Neuronal stem cell (in vitro differentiated cells): ENCODE measurements around the gene SLC9A6.

ENCODE experiments used
- DNase-seq: peaks from one replicate; pipeline ENCODE4 v3.0.0-alpha.2; 2013; ENCODE audit warnings: low spot score
- H2AFZ ChIP-seq: one replicate; pipeline ENCODE4 v1.6.1; 2013; ENCODE audit warnings: mild to moderate bottlenecking, low read length, inconsistent platforms
- H2AK5ac ChIP-seq: 2 replicates; pipeline ENCODE4 v1.6.1; 2013; ENCODE audit warnings: low read depth, mild to moderate bottlenecking, inconsistent platforms, low read length, moderate library complexity, mixed read lengths
- H2BK120ac ChIP-seq: 2 replicates; pipeline ENCODE4 v1.6.1; 2013; ENCODE audit warnings: low read depth, mild to moderate bottlenecking, inconsistent platforms, low read length, moderate library complexity, mixed read lengths
- H2BK12ac ChIP-seq: one replicate; pipeline ENCODE4 v1.6.1; 2013; ENCODE audit warnings: low read length, inconsistent platforms
- H2BK15ac ChIP-seq: 2 replicates; pipeline ENCODE4 v1.6.1; 2013; ENCODE audit warnings: mild to moderate bottlenecking, low read length, inconsistent platforms, mixed read lengths
- H2BK5ac ChIP-seq: one replicate; pipeline ENCODE4 v1.6.1; 2013; ENCODE audit warnings: inconsistent platforms, mild to moderate bottlenecking, low read length, moderate library complexity
- H3K14ac ChIP-seq: one replicate; pipeline ENCODE4 v1.6.1; 2013; ENCODE audit warnings: low read length, inconsistent platforms
- H3K18ac ChIP-seq: 2 replicates; pipeline ENCODE4 v1.6.1; 2013; ENCODE audit warnings: low read length, inconsistent platforms
- H3K23ac ChIP-seq: 2 replicates; pipeline ENCODE4 v1.6.1; 2013; ENCODE audit warnings: low read depth, mild to moderate bottlenecking, mixed read lengths, low read length, inconsistent platforms; ENCODE audit not compliant: poor library complexity
- H3K27ac ChIP-seq: replicated peaks from 3 replicates; pipeline ENCODE4 v1.5.1; 2013; ENCODE audit warnings: low read length, inconsistent platforms
- H3K27me3 ChIP-seq, 3 experiments: 2 replicates each; pipeline ENCODE4 v1.6.1; 2013; ENCODE audit warnings: low read length in 3 of 3, mild to moderate bottlenecking in 2 of 3, inconsistent platforms in 1 of 3, low read depth in 1 of 3, mixed read lengths in 1 of 3, moderate library complexity in 1 of 3; ENCODE audit not compliant: control insufficient read depth in 3 of 3, insufficient read depth in 3 of 3
- H3K36me3 ChIP-seq, 2 donors: replicated peaks in 1 of 2; 2 replicates each; pipeline ENCODE4 v1.6.1; 2013; ENCODE audit warnings: low read length in 2 of 2; ENCODE audit not compliant: control insufficient read depth in 2 of 2, insufficient read depth in 2 of 2
- H3K4ac ChIP-seq: 2 replicates; pipeline ENCODE4 v1.6.1; 2013; ENCODE audit warnings: inconsistent platforms, mild to moderate bottlenecking, low read length, moderate library complexity
- H3K4me1 ChIP-seq, 2 donors: 1 replicate in 1 of 2; 2 replicates in 1 of 2; pipeline ENCODE4 v1.6.1; 2013; ENCODE audit warnings: low read length in 2 of 2, low read depth in 1 of 2; ENCODE audit not compliant: control insufficient read depth in 2 of 2, insufficient read depth in 1 of 2
- H3K4me2 ChIP-seq: one replicate; pipeline ENCODE4 v1.6.1; 2013; ENCODE audit warnings: mild to moderate bottlenecking, low read length, inconsistent platforms; ENCODE audit not compliant: insufficient read depth, poor library complexity, severe bottlenecking
- H3K4me3 ChIP-seq, 2 donors: 2 replicates each; pipeline ENCODE4 v1.5.1; 2013; ENCODE audit warnings: low read length in 2 of 2, mild to moderate bottlenecking in 2 of 2, inconsistent platforms in 1 of 2, moderate library complexity in 1 of 2
- H3K79me1 ChIP-seq: one replicate; pipeline ENCODE4 v1.6.1; 2013; ENCODE audit warnings: low read depth, mild to moderate bottlenecking, inconsistent platforms, low read length, moderate library complexity
- H3K9ac ChIP-seq: one replicate; pipeline ENCODE4 v1.6.1; 2013; ENCODE audit warnings: mild to moderate bottlenecking, low read depth, low read length, inconsistent platforms; ENCODE audit not compliant: poor library complexity
- H3K9me3 ChIP-seq, 2 donors: replicated peaks in 1 of 2; 2 replicates each; pipeline versions ENCODE3 to v1.6.1; 2013; ENCODE audit warnings: low read length in 2 of 2, mild to moderate bottlenecking in 2 of 2, inconsistent platforms in 1 of 2, low read depth in 1 of 2, mixed read lengths in 1 of 2, moderate library complexity in 1 of 2; ENCODE audit not compliant: control insufficient read depth in 2 of 2, insufficient read depth in 1 of 2
- H4K8ac ChIP-seq: one replicate; pipeline ENCODE4 v1.6.1; 2013; ENCODE audit warnings: low read depth, mild to moderate bottlenecking, inconsistent platforms, low read length, moderate library complexity
- H4K91ac ChIP-seq: one replicate; pipeline ENCODE4 v1.6.1; 2013; ENCODE audit warnings: low read length, low read depth, mild to moderate bottlenecking, inconsistent platforms; ENCODE audit not compliant: poor library complexity
- WGBS, 2 donors: extraction: QIAGEN DNeasy Blood & Tissue Kit; methylation state at CpG; one replicate each; pipeline ENCODE4 v1.1.7; 2013; ENCODE audit warnings: missing lambda C conversion rate in 2 of 2, mixed read lengths in 1 of 2; ENCODE audit not compliant: insufficient read length in 2 of 2, insufficient replicate concordance in 1 of 2; ENCODE audit errors: extremely low coverage in 2 of 2; 5-methylcytosine and 5-hydroxymethylcytosine counted together

Gene SLC9A6

DNA sequence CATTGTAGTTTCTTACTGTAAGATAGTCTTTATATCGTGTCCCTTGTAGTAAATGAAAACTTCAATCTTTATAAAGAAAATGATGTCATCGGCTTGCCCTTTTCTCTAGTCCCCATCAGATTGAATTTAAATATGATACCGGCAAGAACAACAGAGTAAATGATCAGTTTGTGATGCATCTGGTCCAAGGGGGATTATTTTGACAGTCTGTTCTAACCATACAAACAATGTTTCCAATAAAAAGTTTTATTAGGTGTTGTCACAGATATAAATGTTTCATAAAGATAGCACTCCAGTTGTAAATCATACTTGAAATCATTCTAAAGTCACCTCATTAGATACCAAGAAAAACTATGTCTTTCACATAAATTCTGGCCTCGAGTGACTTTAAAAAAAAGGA is 72.3 kb downstream of the SLC9A6 start:
- Histone ChIP-seq H4K91ac (no peak overlapping the region), H3K14ac (no peak overlapping the region), H3K27me3 (peaks cover 0 to 30% (median 0%) of the 10 kb centered on the region in 3 experiments), H2BK15ac (no peak overlapping the region), H3K23ac (no peak overlapping the region), H2AK5ac (no peak overlapping the region), H3K79me1 (no peaks in the 10 kb centered on the region), H3K4me3 (no peak overlapping the region), H3K36me3 (no peaks in the 10 kb centered on the region), H3K4me2 (no peak overlapping the region), H3K4ac (no peak overlapping the region), H3K27ac (no peak overlapping the region), H2BK120ac (no peak overlapping the region), H3K9me3 (no peaks in the 10 kb centered on the region), H3K18ac (no peak overlapping the region), H2BK12ac (no peak overlapping the region), H4K8ac (no peak overlapping the region), H2BK5ac (no peak overlapping the region), H3K9ac (no peak overlapping the region), H2AFZ (no peak overlapping the region), H3K4me1 (peaks cover 0 to 3% of the 10 kb centered on the region in 2 donors)
- WGBS, 2 donors, result no CpG with 5 or more reads among the region's 4 CpGs
- no peak for DNase-seq

DNA sequence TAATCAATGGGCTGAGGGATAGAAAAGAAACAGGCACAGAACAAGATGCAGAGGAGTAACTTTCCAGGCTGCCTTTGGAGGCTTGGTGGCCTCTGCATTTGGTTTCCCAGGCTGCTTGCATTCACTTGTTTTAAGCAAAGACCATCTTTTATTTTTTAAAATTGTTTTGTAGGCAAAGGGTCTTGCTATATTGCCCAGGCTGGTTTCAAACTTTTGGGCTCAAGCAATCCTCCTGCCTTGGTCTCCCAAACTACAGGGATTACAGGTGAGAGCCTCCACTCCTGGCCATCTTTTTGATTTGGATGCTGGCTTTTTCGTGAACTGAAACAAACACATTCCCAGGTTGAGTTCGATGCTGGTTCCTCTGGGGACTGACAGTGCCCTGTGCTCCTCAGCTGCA is 74.1 kb downstream of the SLC9A6 start:
- Histone ChIP-seq H3K4me2 (no peak overlapping the region), H3K79me1 (no peaks in the 10 kb centered on the region), H3K27ac (no peak overlapping the region), H3K4ac (no peak overlapping the region), H2BK120ac (no peak overlapping the region), H3K14ac (no peak overlapping the region), H3K36me3 (no peaks in the 10 kb centered on the region), H3K18ac (no peak overlapping the region), H2BK5ac (no peak overlapping the region), H3K27me3 (peaks cover 0 to 42% (median 0%) of the 10 kb centered on the region in 3 experiments), H4K8ac (no peak overlapping the region), H2BK15ac (no peak overlapping the region), H2AK5ac (no peak overlapping the region), H4K91ac (no peak overlapping the region), H3K4me3 (no peak overlapping the region), H3K4me1 (peaks cover 0 to 3% of the 10 kb centered on the region in 2 donors), H3K23ac (no peak overlapping the region), H2BK12ac (no peak overlapping the region), H3K9ac (no peak overlapping the region), H3K9me3 (no peaks in the 10 kb centered on the region), H2AFZ (no peak overlapping the region)
- DNase-seq, result no peak
- WGBS, 2 donors, result no CpG with 5 or more reads among the region's 2 CpGs

DNA sequence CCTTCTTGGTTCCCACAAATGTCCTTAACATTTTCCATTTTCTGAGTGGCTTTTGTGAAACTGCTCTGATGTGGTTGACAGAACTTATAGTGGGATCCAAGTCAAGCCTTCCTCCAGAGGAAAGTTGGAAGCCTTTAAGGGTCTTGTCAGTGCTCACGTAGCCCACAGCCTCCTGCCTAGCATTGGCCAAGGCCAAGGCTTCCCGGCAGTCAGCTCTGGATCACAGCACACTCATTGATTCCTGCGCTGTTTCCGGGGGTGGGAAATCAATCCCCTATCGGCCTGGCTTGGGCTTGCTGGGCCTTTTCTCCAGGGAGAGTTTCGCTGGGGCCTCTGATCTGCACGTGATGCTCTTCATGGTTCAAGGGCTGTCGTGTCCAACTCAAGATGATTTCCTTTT is 76.1 kb downstream of the SLC9A6 start:
- no peak overlapping the region for H2BK12ac ChIP-seq
- H3K4ac ChIP-seq, result no peak overlapping the region
- WGBS, 2 donors, result no CpG with 5 or more reads among the region's 8 CpGs

DNA sequence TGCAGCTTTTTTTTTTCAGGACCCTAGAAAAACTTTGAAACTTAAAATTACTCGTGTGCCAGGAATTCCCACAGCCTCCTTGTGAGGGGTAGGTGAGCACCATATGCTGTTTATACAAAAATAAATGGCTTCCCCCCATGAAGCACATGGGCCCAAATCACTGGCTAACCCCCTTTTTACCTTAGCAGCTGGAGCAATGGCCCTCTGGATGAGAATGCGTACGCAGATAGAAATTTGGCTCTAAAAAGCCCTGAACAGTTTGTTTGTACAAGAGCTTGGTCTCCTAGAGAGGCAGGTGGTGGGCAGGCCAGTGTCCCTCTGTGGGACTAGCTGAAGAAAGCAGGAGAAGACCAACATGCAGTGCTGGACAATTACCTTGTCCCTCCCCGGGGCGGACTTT is 76.5 kb downstream of the SLC9A6 start:
- peaks cover 0 to 49% (median 0%) of the 10 kb centered on the region in 3 experiments for H3K27me3 ChIP-seq
- no peak overlapping the region for H3K14ac ChIP-seq
- H3K18ac ChIP-seq, result no peak overlapping the region
- H3K79me1 ChIP-seq, result no peaks in the 10 kb centered on the region
- H4K8ac ChIP-seq, result no peak overlapping the region
- H2AK5ac ChIP-seq, result no peak overlapping the region
- no peaks in the 10 kb centered on the region for H3K9me3 ChIP-seq
- no peak overlapping the region for H4K91ac ChIP-seq
- no peak overlapping the region for H2BK5ac ChIP-seq
- H3K27ac ChIP-seq, result no peak overlapping the region
- H3K4ac ChIP-seq, result no peak overlapping the region
- H2BK15ac ChIP-seq, result no peak overlapping the region
- no peaks in the 10 kb centered on the region for H3K4me1 ChIP-seq
- no peak overlapping the region for H3K9ac ChIP-seq
- no peak overlapping the region for H2AFZ ChIP-seq
- H2BK12ac ChIP-seq, result no peak overlapping the region
- H3K4me2 ChIP-seq, result no peak overlapping the region
- DNase-seq, result no peak
- no peak overlapping the region for H2BK120ac ChIP-seq
- no peaks in the 10 kb centered on the region for H3K36me3 ChIP-seq
- H3K4me3 ChIP-seq, result no peak overlapping the region
- WGBS, 2 donors, result no CpG with 5 or more reads among the region's 5 CpGs
- H3K23ac ChIP-seq, result no peak overlapping the region

More for the DNA sequence above, 76.1 kb downstream of the SLC9A6 start:
- Histone ChIP-seq H3K27me3 (peaks cover 0 to 45% (median 0%) of the 10 kb centered on the region in 3 experiments), H3K9me3 (no peaks in the 10 kb centered on the region), H4K8ac (no peak overlapping the region), H3K4me1 (no peaks in the 10 kb centered on the region), H3K4me2 (no peak overlapping the region), H3K14ac (no peak overlapping the region), H3K36me3 (no peaks in the 10 kb centered on the region), H2BK120ac (no peak overlapping the region), H2AFZ (no peak overlapping the region), H4K91ac (no peak overlapping the region), H3K4me3 (no peak overlapping the region), H2BK15ac (no peak overlapping the region), H3K9ac (no peak overlapping the region), H2AK5ac (no peak overlapping the region), H3K79me1 (no peaks in the 10 kb centered on the region), H3K23ac (no peak overlapping the region), H3K27ac (no peak overlapping the region), H3K18ac (no peak overlapping the region), H2BK5ac (no peak overlapping the region)
- DNase-seq, result no peak
